DOHH2 (cell line): Measurements from ENCODE around the gene FAM9C.

Experiments
- H3F3A ChIP-seq: fragments of 200-600 bp; sonication (generic), shearing (Covaris generic); 2 replicates; pipeline ENCODE4 v1.6.0; 2016; ENCODE audit warnings: antibody characterized with exemption, mild to moderate bottlenecking; ENCODE audit not compliant: control insufficient read depth, insufficient read depth
- H3K27ac ChIP-seq: fragments of 200-600 bp; sonication (generic); 2 replicates; pipeline ENCODE4 v1.5.1; 2014; ENCODE audit warnings: low read depth, mild to moderate bottlenecking, low read length, moderate library complexity
- H3K27me3 ChIP-seq: fragments of 200-600 bp; sonication (generic); 2 replicates; pipeline ENCODE4 v1.6.1; 2014; ENCODE audit warnings: mild to moderate bottlenecking, low read length, mixed read lengths; ENCODE audit not compliant: control insufficient read depth
- H3K36me3 ChIP-seq: fragments of 200-600 bp; sonication (generic); 2 replicates; pipeline ENCODE4 v1.6.1; 2014; ENCODE audit warnings: mild to moderate bottlenecking, low read length, moderate library complexity, mixed read lengths; ENCODE audit not compliant: control insufficient read depth
- H3K4me1 ChIP-seq: fragments of 200-600 bp; sonication (generic); 2 replicates; pipeline ENCODE4 v1.6.1; 2014; ENCODE audit warnings: mild to moderate bottlenecking, low read length, mixed read lengths; ENCODE audit not compliant: control insufficient read depth
- H3K4me2 ChIP-seq: fragments of 200-600 bp; sonication (generic); 2 replicates; pipeline ENCODE4 v1.6.0; 2014; ENCODE audit warnings: mild to moderate bottlenecking, low read length, moderate library complexity
- H3K4me3 ChIP-seq: fragments of 200-600 bp; sonication (generic); 2 replicates; pipeline ENCODE4 v1.5.1; 2014; ENCODE audit warnings: mild to moderate bottlenecking, low read length, mixed read lengths
- H3K79me2 ChIP-seq: fragments of 200-600 bp; sonication (generic); 2 replicates; pipeline ENCODE4 v1.6.1; 2014; ENCODE audit warnings: mild to moderate bottlenecking, low read length, mixed read lengths; ENCODE audit not compliant: control insufficient read depth
- H3K9me2 ChIP-seq: fragments of 200-600 bp; sonication (generic); replicated peaks from 2 replicates; pipeline ENCODE4 v1.6.1; 2014; ENCODE audit warnings: mild to moderate bottlenecking, low read length, mixed read lengths; ENCODE audit not compliant: control insufficient read depth
- H3K9me3 ChIP-seq: fragments of 200-600 bp; sonication (generic); 2 replicates; pipeline ENCODE4 v1.6.1; 2014; ENCODE audit warnings: antibody characterized with exemption, low read length, mixed read lengths; ENCODE audit not compliant: control insufficient read depth, insufficient read depth
- H4K20me1 ChIP-seq: fragments of 200-600 bp; sonication (generic); 2 replicates; pipeline ENCODE4 v1.6.0; 2014; ENCODE audit warnings: low read depth, mild to moderate bottlenecking, antibody characterized with exemption, low read length, moderate library complexity; ENCODE audit not compliant: control insufficient read depth, insufficient read depth
- CTCF ChIP-seq: fragments of 200-600 bp; sonication (generic); IDR thresholded peaks from one replicate; pipeline ENCODE4 v1.5.1; 2014; ENCODE audit warnings: antibody characterized with exemption, mild to moderate bottlenecking, low read depth, low read length; ENCODE audit not compliant: poor library complexity, severe bottlenecking
- EZH2phosphoT487 ChIP-seq: fragments of 200-600 bp; sonication (generic); IDR thresholded peaks from 2 replicates; pipeline ENCODE4 v1.6.1; 2017; ENCODE audit warnings: borderline replicate concordance, mild to moderate bottlenecking, antibody characterized with exemption, low read length, moderate library complexity, mixed read lengths

The FAM9C gene

DNA sequence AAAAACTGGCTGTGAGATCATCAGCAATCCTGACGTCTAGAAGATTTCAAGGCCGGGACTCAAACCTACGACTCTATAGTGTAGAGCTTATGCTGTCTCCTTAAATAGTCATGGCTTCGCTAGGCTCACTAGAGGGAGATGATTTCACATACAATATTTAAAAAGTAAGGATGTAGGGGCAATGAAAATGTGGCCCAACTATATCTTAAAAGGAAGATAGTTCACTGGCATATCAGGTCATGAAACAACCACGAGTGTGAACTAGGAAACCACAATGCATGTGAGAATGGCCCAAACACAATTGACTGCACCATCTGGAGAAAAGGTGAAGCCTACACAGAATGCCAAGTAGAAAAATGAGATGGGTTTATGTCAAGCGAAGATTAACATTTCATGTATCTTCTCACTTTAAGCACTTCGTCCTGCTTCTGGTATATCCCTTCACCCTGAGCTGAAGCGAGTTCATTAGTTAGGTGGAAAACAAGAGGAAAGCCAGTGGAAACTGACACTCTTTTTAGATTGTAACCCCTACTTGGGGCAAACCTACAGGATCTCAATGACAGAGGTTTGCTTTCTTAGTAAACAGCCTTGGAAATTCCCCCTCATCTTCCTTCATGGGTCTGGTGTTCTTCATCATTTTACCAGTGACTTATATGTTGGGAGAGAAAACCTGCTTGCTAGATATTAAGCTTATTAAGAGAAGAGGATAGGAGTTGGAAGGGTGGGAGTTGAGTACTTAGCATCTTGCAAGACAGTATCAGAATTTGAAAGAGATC lies 17.4 kb downstream of the FAM9C start:
- Histone ChIP-seq H3K4me2 (no peak overlapping the region), H3K27ac (no peak overlapping the region), H3K9me3 (no peaks in the 10 kb centered on the region), H3K9me2 (no peaks in the 10 kb centered on the region), H3K4me3 (no peak overlapping the region), H3F3A (no peaks in the 10 kb centered on the region), H3K4me1 (peaks cover 31% of the 10 kb centered on the region), H3K79me2 (no peaks in the 10 kb centered on the region), H4K20me1 (no peaks in the 10 kb centered on the region), H3K27me3 (no peaks in the 10 kb centered on the region), H3K36me3 (no peaks in the 10 kb centered on the region)
- TF ChIP-seq CTCF (no peak), EZH2phosphoT487 (no peak)

- Histone ChIP-seq H3K4me1 (peaks cover 24% of the 10 kb centered on the region), H3K4me3 (no peak overlapping the region), H3K9me3 (no peaks in the 10 kb centered on the region), H3F3A (no peaks in the 10 kb centered on the region), H3K9me2 (no peaks in the 10 kb centered on the region), H3K27me3 (no peaks in the 10 kb centered on the region), H3K36me3 (no peaks in the 10 kb centered on the region), H4K20me1 (no peaks in the 10 kb centered on the region), H3K4me2 (no peak overlapping the region), H3K27ac (no peak overlapping the region), H3K79me2 (no peaks in the 10 kb centered on the region)
- TF ChIP-seq EZH2phosphoT487 (no peak), CTCF (no peak)
Observed at GRCh38 chrX:13024986-13025385, 19.4 kb downstream of the FAM9C start.

DNA sequence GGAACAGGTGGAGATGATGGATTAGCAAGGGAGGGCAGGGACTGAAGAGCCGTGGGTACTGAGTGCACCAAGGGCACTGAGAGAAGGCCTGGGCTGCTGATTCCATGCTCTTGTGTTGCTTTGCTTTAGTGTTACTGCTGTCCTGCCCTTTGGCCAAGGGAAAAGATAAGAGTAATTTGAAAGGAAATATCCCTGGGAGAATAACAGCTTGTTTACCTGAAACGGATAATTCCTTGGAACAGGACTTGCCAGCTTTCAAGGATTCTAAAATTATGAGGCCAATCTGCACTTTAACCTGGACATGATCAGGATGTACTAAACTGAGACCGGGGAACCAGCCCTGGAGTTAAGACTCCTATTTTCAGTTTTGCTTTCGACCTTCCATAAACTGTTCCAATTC lies 20.4 kb downstream of the FAM9C start:
- no peak overlapping the region for H3K27ac ChIP-seq
- no peaks in the 10 kb centered on the region for H3K9me2 ChIP-seq
- H3K36me3 ChIP-seq: no peaks in the 10 kb centered on the region
- no peaks in the 10 kb centered on the region for H3F3A ChIP-seq
- no peaks in the 10 kb centered on the region for H3K79me2 ChIP-seq
- H3K9me3 ChIP-seq: no peaks in the 10 kb centered on the region
- H3K4me2 ChIP-seq: no peak overlapping the region
- no peaks in the 10 kb centered on the region for H4K20me1 ChIP-seq
- TF ChIP-seq EZH2phosphoT487 (no peak), CTCF (no peak)
- H3K27me3 ChIP-seq: no peaks in the 10 kb centered on the region
- H3K4me3 ChIP-seq: no peak overlapping the region
- H3K4me1 ChIP-seq: peaks cover 14% of the 10 kb centered on the region
